ENCODE data around the gene SRGAP2C.
"Not testable (repeated sequence)": the region's sequence is repeated elsewhere in the genome, so short reads cannot be mapped to it uniquely, and the experiment has no call there.

Gene SRGAP2C

DNA sequence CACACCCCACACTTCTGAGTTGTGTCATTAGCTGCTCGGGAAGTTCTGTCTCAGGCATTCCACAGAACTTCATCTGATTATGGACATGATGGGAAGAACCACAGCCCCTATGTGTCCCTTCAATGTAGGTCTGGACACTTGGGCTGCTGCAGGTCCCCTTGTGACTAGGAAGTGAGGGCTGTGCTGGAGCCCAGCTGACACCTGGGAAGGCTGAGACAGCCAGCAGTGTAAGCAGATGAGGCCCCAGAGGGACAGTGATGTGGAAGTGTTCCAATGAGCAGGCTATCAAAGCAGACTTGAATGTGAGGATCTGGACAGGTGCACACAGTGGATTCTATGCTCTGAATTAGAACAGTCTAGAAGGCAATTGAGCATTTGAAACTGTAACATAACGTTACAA, 239.2 kb downstream of the SRGAP2C start:
- not testable (repeated sequence) for DNase-seq (ENCODE audit: low read depth)

DNA sequence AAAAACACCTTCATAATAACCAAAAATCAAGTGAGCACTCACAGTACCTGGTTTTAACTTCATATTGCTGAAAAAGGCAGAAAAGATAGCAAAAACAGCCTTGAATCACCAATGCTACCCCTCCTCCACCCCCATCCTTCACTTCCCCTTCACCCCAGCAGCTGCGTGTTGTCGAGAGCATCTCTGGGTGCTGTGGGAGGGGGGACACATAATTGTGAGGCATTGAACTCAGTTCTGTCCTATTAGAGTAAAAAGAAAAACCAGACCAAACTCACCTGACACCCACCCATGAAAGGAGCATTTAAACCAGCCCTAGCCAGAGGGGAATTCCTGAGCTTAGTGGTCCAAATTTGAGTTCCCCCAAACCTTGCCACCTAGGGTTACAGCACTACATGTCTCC, 248.7 kb downstream of the SRGAP2C start:
- not testable (repeated sequence) for DNase-seq (ENCODE audit: low read depth)

DNA sequence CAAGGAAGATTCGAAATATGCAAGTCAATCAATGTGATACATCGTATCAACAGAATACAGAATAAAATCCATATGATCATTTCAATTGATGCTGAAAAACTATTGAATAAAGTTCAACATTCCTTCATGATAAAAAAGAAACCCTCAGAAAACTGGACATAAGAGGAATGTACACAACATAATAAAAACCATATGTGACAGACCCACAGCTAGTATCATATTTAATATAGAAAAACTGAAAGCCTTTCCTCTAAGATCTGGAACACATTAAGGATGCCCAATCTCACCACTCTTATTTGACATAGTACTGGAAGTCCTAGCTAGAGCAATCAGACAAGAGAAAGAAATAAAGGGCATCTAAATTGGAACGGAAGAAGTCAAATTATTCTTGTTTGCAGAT, 254.1 kb downstream of the SRGAP2C start:
- DNase-seq (ENCODE audit: low read depth): not testable (repeated sequence)

DNA sequence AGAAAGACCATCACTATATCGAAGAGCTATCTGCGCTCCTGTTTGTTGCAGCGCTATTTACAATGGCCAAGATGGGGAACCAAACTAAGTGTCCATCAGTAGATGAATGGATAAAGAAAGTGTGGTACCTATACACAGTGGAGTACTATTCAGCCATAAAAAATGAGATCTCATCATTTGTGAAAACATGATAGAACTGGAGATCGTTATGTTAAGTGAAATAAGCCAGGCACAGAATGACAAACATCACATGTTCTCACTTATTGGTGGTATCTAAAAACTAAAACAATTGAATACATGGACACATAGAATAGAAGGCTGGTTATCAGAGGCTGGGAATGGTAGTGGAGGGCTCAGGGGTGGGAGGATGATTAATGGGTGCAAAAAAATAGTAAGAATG, 256.2 kb downstream of the SRGAP2C start:
- DNase-seq (ENCODE audit: low read depth): no peak
